ENCODE data around the gene TCL1A.

Gene TCL1A

GRCh38 chr14:95710106-95710505 lies 3.8 kb downstream of the TCL1A start:
- H3K27ac ChIP-seq (ENCODE audit: low read depth, low read length), result no peak overlapping the region

GRCh38 chr14:95707327-95707726 lies 6.6 kb downstream of the TCL1A start:
- Histone ChIP-seq H3K9me3 (ENCODE audit: control insufficient read depth in 5 of 5, low read length in 5 of 5) (no peaks in the 10 kb centered on the region), H3K4me1 (ENCODE audit: control insufficient read depth in 5 of 5, insufficient read depth in 5 of 5, low read length in 5 of 5) (no peaks in the 10 kb centered on the region), H3K27ac (ENCODE audit: low read depth, low read length) (no peak overlapping the region), H3K36me3 (ENCODE audit: control insufficient read depth in 5 of 5, insufficient read depth in 5 of 5, low read length in 5 of 5) (no peaks in the 10 kb centered on the region), H3K27me3 (ENCODE audit: control insufficient read depth in 5 of 5, insufficient read depth in 4 of 5, low read length in 5 of 5) (peaks cover 4 to 16% (median 8%) of the 10 kb centered on the region in 5 donors), H3K4me3 (ENCODE audit: low read depth in 1 of 5, low read length in 5 of 5) (no peak overlapping the region), H3K9ac (ENCODE audit: low read length in 5 of 5) (no peak overlapping the region)

More at GRCh38 chr14:95710106-95710505, 3.8 kb downstream of the TCL1A start:
- Histone ChIP-seq H3K27me3 (ENCODE audit: control insufficient read depth in 5 of 5, insufficient read depth in 4 of 5, low read length in 5 of 5) (peaks cover 13 to 26% (median 16%) of the 10 kb centered on the region in 5 donors), H3K4me1 (ENCODE audit: control insufficient read depth in 5 of 5, insufficient read depth in 5 of 5, low read length in 5 of 5) (no peaks in the 10 kb centered on the region), H3K9me3 (ENCODE audit: control insufficient read depth in 5 of 5, low read length in 5 of 5) (peaks cover 0 to 4% (median 0%) of the 10 kb centered on the region in 5 donors), H3K9ac (ENCODE audit: low read length in 5 of 5) (no peak overlapping the region), H3K36me3 (ENCODE audit: control insufficient read depth in 5 of 5, insufficient read depth in 5 of 5, low read length in 5 of 5) (no peaks in the 10 kb centered on the region), H3K4me3 (ENCODE audit: low read depth in 1 of 5, low read length in 5 of 5) (no peak overlapping the region)

GRCh38 chr14:95705518-95705917 lies 8.4 kb downstream of the TCL1A start:
- H3K9ac ChIP-seq (ENCODE audit: low read length in 5 of 5), result no peak overlapping the region
- H3K9me3 ChIP-seq (ENCODE audit: control insufficient read depth in 5 of 5, low read length in 5 of 5), result no peaks in the 10 kb centered on the region
- H3K27me3 ChIP-seq (ENCODE audit: control insufficient read depth in 5 of 5, insufficient read depth in 4 of 5, low read length in 5 of 5), result peaks cover 2 to 10% (median 5%) of the 10 kb centered on the region in 5 donors
- no peaks in the 10 kb centered on the region for H3K36me3 ChIP-seq (ENCODE audit: control insufficient read depth in 5 of 5, insufficient read depth in 5 of 5, low read length in 5 of 5)
- no peak overlapping the region for H3K4me3 ChIP-seq (ENCODE audit: low read depth in 1 of 5, low read length in 5 of 5)
- H3K27ac ChIP-seq (ENCODE audit: low read depth, low read length), result no peak overlapping the region
- peaks cover 0 to 5% (median 0%) of the 10 kb centered on the region in 5 donors for H3K4me1 ChIP-seq (ENCODE audit: control insufficient read depth in 5 of 5, insufficient read depth in 5 of 5, low read length in 5 of 5)

- Histone ChIP-seq H3K9ac (ENCODE audit: low read length in 5 of 5) (no peak overlapping the region), H3K27me3 (ENCODE audit: control insufficient read depth in 5 of 5, insufficient read depth in 4 of 5, low read length in 5 of 5) (peaks cover 0 to 6% (median 4%) of the 10 kb centered on the region in 5 donors), H3K4me1 (ENCODE audit: control insufficient read depth in 5 of 5, insufficient read depth in 5 of 5, low read length in 5 of 5) (peaks cover 0 to 16% (median 0%) of the 10 kb centered on the region in 5 donors), H3K9me3 (ENCODE audit: control insufficient read depth in 5 of 5, low read length in 5 of 5) (no peaks in the 10 kb centered on the region), H3K36me3 (ENCODE audit: control insufficient read depth in 5 of 5, insufficient read depth in 5 of 5, low read length in 5 of 5) (no peaks in the 10 kb centered on the region), H3K4me3 (ENCODE audit: low read depth in 1 of 5, low read length in 5 of 5) (no peak overlapping the region), H3K27ac (ENCODE audit: low read depth, low read length) (no peak overlapping the region)
These were observed 10.1 kb downstream of the TCL1A start for GRCh38 chr14:95703805-95704204.

GRCh38 chr14:95703341-95703740 lies 10.6 kb downstream of the TCL1A start:
- Histone ChIP-seq H3K9ac (ENCODE audit: low read length in 5 of 5) (no peak overlapping the region), H3K4me3 (ENCODE audit: low read depth in 1 of 5, low read length in 5 of 5) (no peak overlapping the region), H3K36me3 (ENCODE audit: control insufficient read depth in 5 of 5, insufficient read depth in 5 of 5, low read length in 5 of 5) (no peaks in the 10 kb centered on the region), H3K27me3 (ENCODE audit: control insufficient read depth in 5 of 5, insufficient read depth in 4 of 5, low read length in 5 of 5) (peaks cover 0 to 6% (median 4%) of the 10 kb centered on the region in 5 donors), H3K9me3 (ENCODE audit: control insufficient read depth in 5 of 5, low read length in 5 of 5) (no peaks in the 10 kb centered on the region), H3K27ac (ENCODE audit: low read depth, low read length) (no peak overlapping the region), H3K4me1 (ENCODE audit: control insufficient read depth in 5 of 5, insufficient read depth in 5 of 5, low read length in 5 of 5) (peaks cover 0 to 16% (median 0%) of the 10 kb centered on the region in 5 donors)

- no peak overlapping the region for H3K9ac ChIP-seq (ENCODE audit: low read length in 5 of 5)
- H3K27me3 ChIP-seq (ENCODE audit: control insufficient read depth in 5 of 5, insufficient read depth in 4 of 5, low read length in 5 of 5), result peaks cover 0 to 6% (median 4%) of the 10 kb centered on the region in 5 donors
- H3K9me3 ChIP-seq (ENCODE audit: control insufficient read depth in 5 of 5, low read length in 5 of 5), result no peaks in the 10 kb centered on the region
- H3K36me3 ChIP-seq (ENCODE audit: control insufficient read depth in 5 of 5, insufficient read depth in 5 of 5, low read length in 5 of 5), result no peaks in the 10 kb centered on the region
- peaks cover 0 to 16% (median 0%) of the 10 kb centered on the region in 5 donors for H3K4me1 ChIP-seq (ENCODE audit: control insufficient read depth in 5 of 5, insufficient read depth in 5 of 5, low read length in 5 of 5)
- no peak overlapping the region for H3K4me3 ChIP-seq (ENCODE audit: low read depth in 1 of 5, low read length in 5 of 5)
- no peak overlapping the region for H3K27ac ChIP-seq (ENCODE audit: low read depth, low read length)
These were observed 12.1 kb downstream of the TCL1A start for GRCh38 chr14:95701846-95702221.

GRCh38 chr14:95700221-95700976 lies 13.5 kb downstream of the TCL1A start:
- Histone ChIP-seq H3K4me1 (ENCODE audit: control insufficient read depth in 5 of 5, insufficient read depth in 5 of 5, low read length in 5 of 5) (peaks cover 0 to 16% (median 0%) of the 10 kb centered on the region in 5 donors), H3K27ac (ENCODE audit: low read depth, low read length) (no peak overlapping the region), H3K27me3 (ENCODE audit: control insufficient read depth in 5 of 5, insufficient read depth in 4 of 5, low read length in 5 of 5) (peaks cover 0 to 6% (median 4%) of the 10 kb centered on the region in 5 donors), H3K9ac (ENCODE audit: low read length in 5 of 5) (no peak overlapping the region), H3K9me3 (ENCODE audit: control insufficient read depth in 5 of 5, low read length in 5 of 5) (no peaks in the 10 kb centered on the region), H3K36me3 (ENCODE audit: control insufficient read depth in 5 of 5, insufficient read depth in 5 of 5, low read length in 5 of 5) (no peaks in the 10 kb centered on the region), H3K4me3 (ENCODE audit: low read depth in 1 of 5, low read length in 5 of 5) (no peak overlapping the region)

GRCh38 chr14:95699412-95699811 lies 14.5 kb downstream of the TCL1A start:
- no peaks in the 10 kb centered on the region for H3K36me3 ChIP-seq (ENCODE audit: control insufficient read depth in 5 of 5, insufficient read depth in 5 of 5, low read length in 5 of 5)
- peaks cover 0 to 16% (median 0%) of the 10 kb centered on the region in 5 donors for H3K4me1 ChIP-seq (ENCODE audit: control insufficient read depth in 5 of 5, insufficient read depth in 5 of 5, low read length in 5 of 5)
- no peak overlapping the region for H3K9ac ChIP-seq (ENCODE audit: low read length in 5 of 5)
- no peak overlapping the region for H3K4me3 ChIP-seq (ENCODE audit: low read depth in 1 of 5, low read length in 5 of 5)
- H3K9me3 ChIP-seq (ENCODE audit: control insufficient read depth in 5 of 5, low read length in 5 of 5), result no peaks in the 10 kb centered on the region
- H3K27me3 ChIP-seq (ENCODE audit: control insufficient read depth in 5 of 5, insufficient read depth in 4 of 5, low read length in 5 of 5), result peaks cover 0 to 9% (median 4%) of the 10 kb centered on the region in 5 donors
- no peak overlapping the region for H3K27ac ChIP-seq (ENCODE audit: low read depth, low read length)

GRCh38 chr14:95698287-95698686 lies 15.6 kb downstream of the TCL1A start:
- Histone ChIP-seq H3K9me3 (ENCODE audit: control insufficient read depth in 5 of 5, low read length in 5 of 5) (no peaks in the 10 kb centered on the region), H3K27me3 (ENCODE audit: control insufficient read depth in 5 of 5, insufficient read depth in 4 of 5, low read length in 5 of 5) (peaks cover 0 to 9% (median 2%) of the 10 kb centered on the region in 5 donors), H3K27ac (ENCODE audit: low read depth, low read length) (no peak overlapping the region), H3K9ac (ENCODE audit: low read length in 5 of 5) (no peak overlapping the region), H3K36me3 (ENCODE audit: control insufficient read depth in 5 of 5, insufficient read depth in 5 of 5, low read length in 5 of 5) (no peaks in the 10 kb centered on the region), H3K4me1 (ENCODE audit: control insufficient read depth in 5 of 5, insufficient read depth in 5 of 5, low read length in 5 of 5) (peaks cover 0 to 19% (median 2%) of the 10 kb centered on the region in 5 donors), H3K4me3 (ENCODE audit: low read depth in 1 of 5, low read length in 5 of 5) (no peak overlapping the region)

GRCh38 chr14:95697764-95698163 lies 16.2 kb downstream of the TCL1A start:
- peaks cover 0 to 9% (median 0%) of the 10 kb centered on the region in 5 donors for H3K27me3 ChIP-seq (ENCODE audit: control insufficient read depth in 5 of 5, insufficient read depth in 4 of 5, low read length in 5 of 5)
- H3K27ac ChIP-seq (ENCODE audit: low read depth, low read length), result no peak overlapping the region
- H3K9me3 ChIP-seq (ENCODE audit: control insufficient read depth in 5 of 5, low read length in 5 of 5), result no peaks in the 10 kb centered on the region
- no peak overlapping the region for H3K4me3 ChIP-seq (ENCODE audit: low read depth in 1 of 5, low read length in 5 of 5)
- no peaks in the 10 kb centered on the region for H3K36me3 ChIP-seq (ENCODE audit: control insufficient read depth in 5 of 5, insufficient read depth in 5 of 5, low read length in 5 of 5)
- peaks cover 0 to 20% (median 4%) of the 10 kb centered on the region in 5 donors for H3K4me1 ChIP-seq (ENCODE audit: control insufficient read depth in 5 of 5, insufficient read depth in 5 of 5, low read length in 5 of 5)
- no peak overlapping the region for H3K9ac ChIP-seq (ENCODE audit: low read length in 5 of 5)

Data from subcutaneous abdominal adipose tissue (tissue), 5 donors.